ENCODE results near the gene GRM4. TPM values are rescaled to one million over a fixed set of nuclear protein-coding genes. Genes with fewer than 3 reads are reported as not detected.

Gene GRM4
- total RNA-seq, 1 experiment from 2014 or later, result not detected

GRCh38 chr6:34055223-34055933, 90.5 kb downstream of the GRM4 start:
- Histone ChIP-seq H2AFZ (ENCODE audit: low read length) (no peak overlapping the region), H3K79me2 (ENCODE audit: low read length) (no peaks in the 10 kb centered on the region), H3K9ac (ENCODE audit: low read length) (no peak overlapping the region), H3K9me2 (replicated peaks; ENCODE audit: low read length) (no peaks in the 10 kb centered on the region), H3K4me1 (ENCODE audit: insufficient read depth, low read length) (peaks cover 16% of the 10 kb centered on the region), H4K20me1 (ENCODE audit: low read length) (no peaks in the 10 kb centered on the region), H3F3A (ENCODE audit: low read length, unreplicated experiment) (no peaks in the 10 kb centered on the region), H3K4me2 (ENCODE audit: low read length) (no peak overlapping the region), H3K27ac (ENCODE audit: low read length) (no peak overlapping the region), H3K4me3 (ENCODE audit: low read length) (no peak overlapping the region), H3K9me3 (ENCODE audit: low read length) (no peaks in the 10 kb centered on the region), H3K36me3 (ENCODE audit: low read depth, low read length) (no peaks in the 10 kb centered on the region), H3K27me3 (ENCODE audit: low read length) (no peaks in the 10 kb centered on the region)
- no TSS peak for BruUV-seq (replicated peaks)
- TF ChIP-seq EZH2 (IDR thresholded peaks at IDR 0.05; ENCODE audit: low read length, unreplicated experiment) (no peak), EZH2phosphoT487 (IDR thresholded peaks at IDR 0.05; ENCODE audit: borderline replicate concordance, low read length) (no peak), CTCF (conservative IDR thresholded peaks at IDR 0.05; ENCODE audit: low read depth, low read length) (peak; percentile 95)
- CTCF ChIA-PET, result interaction anchor here (0.5 to 2.2 kb wide), 5 partner anchors 69 to 1852 kb away, joined by 3 to 16 read pairs (median 4); no protein-coding TSS in a partner anchor
- intact Hi-C loops (cut with micrococcal nuclease), result loop anchor here (1.0 kb wide), 1 partner anchor 99 kb away; no protein-coding TSS in a partner anchor
- POLR2A ChIA-PET (ENCODE audit: unreplicated experiment), result no interaction called here
- peak; percentile 72 for DNase-seq
- peak; percentile 83 for ATAC-seq

GRCh38 chr6:34053721-34054120, 92.2 kb downstream of the GRM4 start:
- ChIA-PET CTCF (interaction anchor here (0.5 to 2.2 kb wide), 3 partner anchors 52 to 150 kb away, joined by 3 to 16 read pairs (median 5); no protein-coding TSS in a partner anchor), POLR2A (ENCODE audit: unreplicated experiment) (no interaction called here)
- H3K9me2 ChIP-seq (replicated peaks; ENCODE audit: low read length), result no peaks in the 10 kb centered on the region
- H3F3A ChIP-seq (ENCODE audit: low read length, unreplicated experiment), result no peaks in the 10 kb centered on the region
- H3K9me3 ChIP-seq (ENCODE audit: low read length), result no peaks in the 10 kb centered on the region
- no peaks in the 10 kb centered on the region for H4K20me1 ChIP-seq (ENCODE audit: low read length)
- H3K27ac ChIP-seq (ENCODE audit: low read length), result 0 out of 2 replicates have a peak overlapping the region, but pooled peaks have one; percentile 23
- TF ChIP-seq EZH2 (IDR thresholded peaks at IDR 0.05; ENCODE audit: low read length, unreplicated experiment) (no peak), EZH2phosphoT487 (IDR thresholded peaks at IDR 0.05; ENCODE audit: borderline replicate concordance, low read length) (no peak), CTCF (conservative IDR thresholded peaks at IDR 0.05; ENCODE audit: low read depth, low read length) (no peak)
- no peak overlapping the region for H3K9ac ChIP-seq (ENCODE audit: low read length)
- peak; percentile 69 for DNase-seq
- peak overlapping the region; percentile 14; the same call in 1 of the 2 replicates for H3K4me2 ChIP-seq (ENCODE audit: low read length)
- H3K27me3 ChIP-seq (ENCODE audit: low read length), result no peaks in the 10 kb centered on the region
- H2AFZ ChIP-seq (ENCODE audit: low read length), result peak overlapping the region; percentile 62; the same call in 1 of the 2 replicates
- no peaks in the 10 kb centered on the region for H3K36me3 ChIP-seq (ENCODE audit: low read depth, low read length)
- BruUV-seq (replicated peaks), result no TSS peak
- H3K79me2 ChIP-seq (ENCODE audit: low read length), result no peaks in the 10 kb centered on the region
- intact Hi-C loops (cut with micrococcal nuclease), result no loop called here
- peaks cover 16% of the 10 kb centered on the region for H3K4me1 ChIP-seq (ENCODE audit: insufficient read depth, low read length)
- H3K4me3 ChIP-seq (ENCODE audit: low read length), result no peak overlapping the region
- ATAC-seq, result peak; percentile 29
